ELR (cell line): Measurements from ENCODE around the gene SIT1.

Experiments
- DNase-seq: peaks from one replicate; pipeline ENCODE4 v3.0.0-alpha.2; 2015; ENCODE audit warnings: low read depth

Gene SIT1

GRCh38 chr9:35605351-35606137 is 45.2 kb downstream of the SIT1 start:
- peak; percentile 32 for DNase-seq

GRCh38 chr9:35604578-35605350 is 46.0 kb downstream of the SIT1 start, which contains the start of gene TESK1:
Gene TESK1, plus strand, starts transcription at chr9:35605262. Its CDS starts 358 bp downstream, at chr9:35605620.
- peak; percentile 80 for DNase-seq

GRCh38 chr9:35603986-35604577 is 46.6 kb downstream of the SIT1 start:
- peak; percentile 100 for DNase-seq

GRCh38 chr9:35603506-35603985 is 47.2 kb downstream of the SIT1 start:
- peak; percentile 56 for DNase-seq

- DNase-seq, result peak; percentile 18
Observed at GRCh38 chr9:35599763-35600604, 50.7 kb downstream of the SIT1 start.
